ENCODE data around the gene ZNF808. TPM values are rescaled to one million over a fixed set of nuclear protein-coding genes. Genes with fewer than 3 reads are reported as not detected.

ZNF808 gene
- total RNA-seq, 1 experiment from 2014 or later = 35.7 TPM

- Histone ChIP-seq H3K4me1 (ENCODE audit: insufficient read depth, low read length) (no peaks in the 10 kb centered on the region; the same call in 1 of the 2 replicates), H3K9me3 (ENCODE audit: control insufficient read depth, low read depth, low read length) (no peaks in the 10 kb centered on the region), H3T11ph (ENCODE audit: low read length) (no peak overlapping the region), H2BK120ac (ENCODE audit: low read depth, low read length, poor library complexity, severe bottlenecking) (no peak overlapping the region), H2BK20ac (ENCODE audit: low read depth, low read length, poor library complexity, severe bottlenecking) (no peak overlapping the region), H4K20me1 (ENCODE audit: control insufficient read depth, insufficient read depth, insufficient read length) (no peaks in the 10 kb centered on the region), H3K79me1 (ENCODE audit: insufficient read depth, low read depth, low read length, poor library complexity, severe bottlenecking) (no peaks in the 10 kb centered on the region), H4K91ac (ENCODE audit: insufficient read length, low read depth, low read length) (no peak overlapping the region), H3K27me3 (ENCODE audit: insufficient read depth, low read length) (no peaks in the 10 kb centered on the region; the same call in 1 of the 2 replicates), H3K9ac (ENCODE audit: extremely low read depth, insufficient read length, low read length) (no peak overlapping the region), H3K79me2 (ENCODE audit: insufficient read depth, low read length) (no peaks in the 10 kb centered on the region), H3K23ac (ENCODE audit: insufficient read length, low read depth, low read length) (no peak overlapping the region), H2BK15ac (ENCODE audit: low read depth, low read length) (no peak overlapping the region), H2AFZ (ENCODE audit: low read length) (no peak overlapping the region), H3K14ac (ENCODE audit: insufficient read depth, low read length) (no peak overlapping the region), H3K18ac (ENCODE audit: insufficient read length, low read depth, low read length) (no peak overlapping the region), H2BK5ac (ENCODE audit: insufficient read length, low read length) (no peak overlapping the region), H3K4me2 (ENCODE audit: insufficient read depth, insufficient read length, low read length) (no peak overlapping the region), H2AK5ac (ENCODE audit: insufficient read length, low read length) (no peak overlapping the region), H3K27ac (ENCODE audit: insufficient read length, low read depth, low read length) (no peak overlapping the region), H2BK12ac (ENCODE audit: insufficient read length, low read depth, low read length) (no peak overlapping the region), H3K23me2 (ENCODE audit: insufficient read length, low read depth, low read length, poor library complexity, severe bottlenecking) (peaks cover 9% of the 10 kb centered on the region), H4K8ac (replicated peaks; ENCODE audit: insufficient read length, low read depth, low read length) (no peak overlapping the region), H4K5ac (ENCODE audit: insufficient read length, low read depth, low read length) (no peak overlapping the region), H3K4ac (ENCODE audit: low read depth, low read length) (no peak overlapping the region), H3K56ac (ENCODE audit: insufficient read length, low read depth, low read length) (no peak overlapping the region)
- Mint-ChIP-seq H3K4me3 (no peak overlapping the region; a peak in 1 of 5 replicates), H3K27me3 (ENCODE audit: low read depth) (peaks cover 4% of the 10 kb centered on the region), H3K36me3 (ENCODE audit: insufficient read depth in 1 of 3, low read depth in 3 of 3) (peaks cover 3 to 11% (median 4%) of the 10 kb centered on the region in 3 experiments; a peak in 4 of 7 replicates), H3K4me1 (peaks cover 19 to 25% of the 10 kb centered on the region in 2 experiments), H3K9me3 (peaks cover 0 to 2% of the 10 kb centered on the region in 2 experiments; a peak in 1 of 5 replicates), H3K27ac (no peak overlapping the region)
- no CpG with 5 or more reads among the region's 14 CpGs for WGBS (ENCODE audit: extremely low coverage, insufficient read length, low lambda C conversion rate)
- DNase-seq = no peak
- no peak for TF ChIP-seq CTCF (conservative IDR thresholded peaks at IDR 0.05)
These were observed 76.2 kb downstream of the ZNF808 start for GRCh38 chr19:52603558-52604207.

Other genes with a start within 250 kb of the ZNF808 start
- gene ZNF480, start 230.5 kb upstream of the ZNF808 start, total RNA-seq (2021) = 39.2 and 42.5 TPM in 2 replicates
- gene ZNF610, start 191.4 kb upstream of the ZNF808 start, total RNA-seq (2021) = 5.9 and 6.4 TPM in 2 replicates
- 1.9 and 2.3 TPM in 2 replicates for gene ZNF880, start 157.7 kb upstream of the ZNF808 start, total RNA-seq (2021)
- gene ZNF528, start 129.8 kb upstream of the ZNF808 start, total RNA-seq (2021) = 0.81 TPM in 2 replicates
- gene ZNF534, start 98.5 kb upstream of the ZNF808 start, total RNA-seq (2021) = not detected in 2 replicates
- 5.1 and 5.3 TPM in 2 replicates for gene ZNF578, start 74.1 kb upstream of the ZNF808 start, total RNA-seq (2021)
- 23.7 and 24.4 TPM in 2 replicates for gene ZNF701, start 42.6 kb downstream of the ZNF808 start, total RNA-seq (2021)
- 28.7 and 31.6 TPM in 2 replicates for gene ZNF83, start 110.7 kb downstream of the ZNF808 start, total RNA-seq (2021)
- 25.1 and 25.6 TPM in 2 replicates for gene ZNF611, start 207.4 kb downstream of the ZNF808 start, total RNA-seq (2021)